ENCODE data around the gene RPL27A. TPM values are rescaled to one million over a fixed set of nuclear protein-coding genes. Genes with fewer than 3 reads are reported as not detected.

The RPL27A gene
- total RNA-seq, 1 experiment from 2014 or later: 1,305 TPM

DNA sequence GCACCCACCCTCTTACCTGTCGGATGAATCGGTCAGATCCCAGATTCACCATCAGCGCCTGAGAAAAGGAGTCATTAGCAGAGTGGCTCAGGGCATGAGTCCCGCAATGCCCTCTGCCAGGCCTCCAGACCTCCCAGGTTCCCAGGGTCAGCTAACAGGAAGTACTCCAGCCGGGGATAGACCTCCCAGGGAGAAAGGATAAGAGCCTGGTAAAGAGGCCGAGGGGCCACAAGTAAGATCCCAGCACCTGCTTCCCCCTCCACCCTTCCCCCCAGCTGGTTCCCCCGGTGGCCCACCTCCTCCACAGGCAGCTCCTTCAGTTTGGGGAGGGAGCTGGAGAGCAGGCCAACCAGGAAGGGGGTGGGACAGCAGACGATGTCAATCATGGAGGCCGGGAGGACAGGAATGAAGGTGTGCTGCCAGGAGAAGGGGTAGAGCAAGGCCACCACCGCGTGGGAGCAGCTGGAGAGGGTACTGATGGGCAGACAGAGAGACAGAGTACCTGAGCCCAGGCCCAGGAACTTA is 16.4 kb downstream of the RPL27A start:
- DNase-seq (ENCODE audit: low read depth): no peak

DNA sequence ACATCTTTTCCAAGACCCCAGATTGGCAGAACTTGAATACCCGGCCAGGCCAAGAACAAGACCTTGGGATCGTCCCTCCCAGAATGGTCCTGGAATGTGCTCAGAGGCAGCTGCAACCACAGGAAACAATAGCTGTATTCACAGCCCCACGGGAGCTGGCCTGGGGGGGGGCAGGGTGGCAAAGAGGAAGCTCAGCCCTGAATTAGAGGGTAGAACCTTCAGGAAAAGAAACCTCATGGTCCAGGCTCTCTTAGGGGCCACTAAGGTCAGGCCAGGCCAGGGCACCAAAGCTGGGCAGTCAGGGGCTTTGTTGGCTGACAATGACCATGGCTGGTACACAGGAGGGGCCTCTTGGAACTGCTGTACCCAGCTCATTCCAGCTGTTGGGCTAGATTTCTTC is 17.3 kb downstream of the RPL27A start:
- DNase-seq (ENCODE audit: low read depth): peak; percentile 88

DNA sequence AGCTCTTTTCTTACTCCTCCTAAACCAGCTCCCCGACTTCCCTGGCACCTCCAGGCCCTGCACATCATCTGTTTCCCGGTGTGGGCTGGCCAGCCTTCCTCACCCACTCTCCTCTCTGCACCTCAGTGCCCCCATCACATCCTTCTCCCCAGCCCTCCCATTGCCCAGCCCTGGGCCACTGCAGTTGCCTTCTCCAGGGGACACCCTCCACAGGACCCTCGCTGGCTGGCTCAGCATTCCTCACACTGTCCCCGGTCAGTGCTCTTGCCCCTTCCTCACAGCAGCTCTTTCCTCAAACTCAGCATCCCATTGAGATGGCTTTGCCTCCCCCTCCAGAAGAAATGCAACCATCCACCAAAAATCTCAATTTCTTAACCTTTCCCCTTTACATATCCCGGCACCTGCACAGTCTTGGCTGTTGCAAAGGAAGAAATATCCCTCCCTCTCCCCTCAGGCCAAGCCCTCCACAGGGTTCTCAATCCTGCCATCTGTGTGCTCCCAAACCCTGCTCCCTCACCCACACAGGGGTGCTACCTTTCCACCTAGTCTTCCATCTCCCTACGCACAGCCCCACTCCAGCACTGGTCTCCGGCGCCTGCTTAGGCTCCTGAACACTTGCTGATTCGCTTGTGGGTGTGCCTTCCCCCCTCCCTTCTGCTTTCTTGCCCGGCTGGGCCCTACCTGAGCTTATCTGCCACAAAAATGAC is 19.5 kb downstream of the RPL27A start:
- no peak for DNase-seq (ENCODE audit: low read depth)

DNA sequence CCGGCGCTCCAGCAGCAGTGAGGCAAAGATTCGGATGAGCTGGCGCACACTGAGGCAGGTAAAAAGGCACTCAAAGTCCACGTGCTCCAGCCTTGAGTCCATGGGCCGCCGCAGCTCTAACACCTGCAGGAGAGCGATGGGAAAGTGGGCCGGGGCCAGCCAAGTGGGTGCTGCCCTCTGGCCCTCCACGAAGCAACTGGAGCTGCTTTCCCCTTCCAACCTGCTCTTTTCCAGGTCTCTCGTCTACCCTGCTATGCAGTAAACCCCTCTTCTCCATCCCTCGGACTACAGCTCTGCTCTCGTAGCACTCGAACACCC is 20.0 kb downstream of the RPL27A start:
- no peak for DNase-seq (ENCODE audit: low read depth)

DNA sequence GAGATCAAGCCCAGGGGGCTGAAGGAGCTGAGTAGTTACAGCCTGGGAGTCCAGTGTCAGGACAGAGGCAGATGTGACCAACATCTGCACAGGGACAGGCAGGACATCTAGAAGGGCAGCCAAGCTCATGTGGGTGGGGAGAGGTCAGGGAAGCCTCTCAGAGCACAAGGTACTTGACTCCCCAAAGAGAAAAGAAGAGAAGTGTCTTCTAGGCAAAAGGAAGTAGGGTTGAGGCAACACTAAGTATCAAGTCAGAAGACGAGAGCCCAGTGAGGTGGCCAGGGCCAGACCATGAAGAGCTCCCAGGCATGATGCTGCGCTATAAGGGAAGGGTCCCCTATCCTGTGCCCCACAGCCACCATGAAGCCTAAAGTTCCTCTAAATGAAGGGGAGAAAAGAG is 21.5 kb downstream of the RPL27A start:
- no peak for DNase-seq (ENCODE audit: low read depth)

DNA sequence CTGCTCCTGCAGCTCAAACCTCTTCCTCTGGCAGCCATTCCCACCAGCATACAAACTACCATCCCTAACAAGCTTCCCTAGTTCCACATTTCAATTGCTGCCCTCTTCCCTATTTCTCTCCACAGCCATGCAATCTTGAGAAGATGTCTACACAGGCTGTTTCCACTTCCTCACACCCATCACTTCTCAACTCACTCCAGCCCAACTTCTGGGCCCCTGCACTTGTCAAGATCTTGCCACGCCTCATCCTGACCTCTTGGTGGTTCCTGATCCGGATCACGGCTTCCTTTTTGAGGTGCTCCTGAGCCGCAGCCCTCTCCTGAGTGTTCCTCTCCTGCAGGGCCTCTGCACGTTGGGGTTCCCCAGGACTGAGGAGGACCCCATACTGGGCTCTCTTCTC is 22.6 kb downstream of the RPL27A start:
- DNase-seq (ENCODE audit: low read depth): no peak

DNA sequence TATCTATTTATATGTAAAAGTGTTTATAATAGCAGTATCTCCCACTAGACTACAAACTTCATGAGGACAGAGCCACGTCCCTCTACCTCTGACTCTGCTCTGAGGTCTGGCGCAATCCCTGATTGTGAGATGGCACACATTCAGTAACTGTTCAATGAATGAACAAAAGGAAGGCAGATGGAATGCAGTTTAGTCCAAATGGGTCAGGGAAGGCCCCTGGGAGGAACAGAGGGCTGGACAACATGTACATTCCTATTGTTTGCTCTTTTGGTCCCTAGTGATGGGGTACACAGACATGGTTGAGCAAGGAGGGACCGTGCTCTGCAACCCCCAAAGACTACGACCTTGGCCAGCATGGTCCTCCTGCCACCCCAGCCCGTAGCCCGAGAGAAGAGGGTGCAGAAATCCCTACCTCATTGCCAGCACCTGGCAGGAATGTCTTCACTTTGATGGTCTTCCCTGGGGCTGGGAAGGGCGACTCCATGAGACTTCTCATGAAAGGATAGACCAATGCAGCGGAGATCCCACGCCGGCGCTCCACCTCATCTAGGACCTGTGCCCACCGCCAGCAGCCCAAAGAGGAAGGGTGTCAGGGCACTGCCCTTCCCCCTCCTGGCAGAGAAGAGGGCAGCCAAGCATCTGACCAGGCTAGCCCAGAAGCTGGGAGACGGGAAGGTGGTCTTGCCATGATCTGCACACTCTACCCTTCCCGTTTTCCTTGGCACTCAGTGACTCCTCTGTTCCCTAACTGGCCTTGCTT is 24.3 kb downstream of the RPL27A start:
- no peak for DNase-seq (ENCODE audit: low read depth)

DNA sequence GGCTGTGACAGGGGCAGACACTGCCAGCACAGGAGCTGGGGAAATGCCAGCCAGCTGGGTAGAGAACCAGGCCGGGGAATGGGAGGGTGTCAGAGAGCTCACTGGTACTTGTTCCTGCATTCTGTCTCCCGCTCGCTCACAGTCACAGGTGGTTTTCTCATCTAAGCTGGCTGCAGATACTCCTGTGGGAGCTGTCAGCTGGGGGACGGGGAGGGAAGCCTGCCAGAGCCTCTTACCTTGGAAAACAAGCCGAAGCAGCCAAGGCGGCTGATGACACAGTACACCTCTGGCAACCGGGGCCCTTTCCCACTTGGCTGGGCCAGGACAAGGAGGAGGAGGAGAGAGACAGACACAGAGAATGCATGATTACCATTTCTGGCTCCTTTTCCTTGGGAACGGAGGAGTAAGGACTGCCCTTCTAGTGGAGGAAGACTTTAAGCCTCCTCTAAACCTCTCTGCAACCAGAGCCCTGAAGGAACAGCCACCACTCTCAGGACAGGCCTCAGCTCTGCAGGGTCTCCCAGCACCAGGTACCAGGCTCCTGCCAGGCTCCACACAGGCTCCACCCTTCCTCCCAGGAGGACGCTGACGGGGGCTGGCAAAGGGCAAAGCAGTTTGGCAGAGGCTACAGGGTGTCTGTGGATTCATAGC is 25.1 kb downstream of the RPL27A start:
- no peak for DNase-seq (ENCODE audit: low read depth)

DNA sequence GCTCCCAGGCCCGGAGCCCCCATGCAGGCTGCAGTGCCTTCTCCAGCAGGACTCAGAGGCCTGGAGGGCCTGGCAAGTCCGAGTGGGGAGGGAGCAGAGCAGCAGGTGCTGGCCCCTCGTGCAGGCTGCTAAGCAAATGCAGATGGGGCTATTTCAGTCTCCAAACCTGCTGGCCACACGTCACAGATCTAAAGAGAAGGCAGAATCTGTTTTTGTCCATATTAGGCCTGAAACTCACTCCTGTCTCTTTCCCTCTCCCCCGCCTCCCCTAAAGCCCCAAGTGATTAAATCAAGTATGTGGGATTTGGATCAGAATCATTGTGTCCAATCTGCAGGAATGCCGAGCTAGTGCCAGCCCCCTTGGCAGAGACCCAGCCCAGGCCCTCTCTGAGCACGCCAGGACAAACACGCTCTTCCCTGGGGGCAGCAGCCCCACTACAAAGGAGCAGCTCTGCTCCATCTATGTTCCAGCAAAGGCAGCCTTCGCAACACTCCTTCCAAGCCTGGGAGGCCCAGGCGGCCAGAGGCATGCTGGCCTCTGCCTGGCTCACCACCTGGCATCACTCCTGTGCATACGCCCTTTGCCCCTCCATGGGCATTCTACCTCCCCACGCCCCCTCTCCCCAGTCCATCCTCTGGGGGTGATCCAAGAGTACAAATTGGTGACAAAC is 26.5 kb downstream of the RPL27A start:
- no peak for DNase-seq (ENCODE audit: low read depth)

DNA sequence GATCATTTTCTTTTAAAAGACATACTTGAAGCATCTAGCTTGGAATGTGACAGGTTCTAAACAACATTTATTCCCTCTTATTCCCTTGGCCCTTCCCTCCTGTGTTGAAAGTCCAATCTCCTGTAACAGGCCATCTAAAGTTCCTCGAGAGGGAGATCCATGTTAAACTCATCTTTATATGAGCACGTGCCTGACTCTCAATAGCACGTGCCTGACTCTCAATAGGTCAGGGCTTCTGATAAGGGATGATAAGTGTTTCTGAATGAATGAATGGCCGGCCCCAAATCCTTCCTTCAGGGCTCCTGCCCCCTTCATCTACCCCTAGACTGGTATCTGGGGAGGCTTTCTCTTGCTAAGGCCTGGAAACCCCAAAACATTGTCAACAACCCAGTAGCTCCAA is 27.2 kb downstream of the RPL27A start:
- DNase-seq (ENCODE audit: low read depth): no peak

DNA sequence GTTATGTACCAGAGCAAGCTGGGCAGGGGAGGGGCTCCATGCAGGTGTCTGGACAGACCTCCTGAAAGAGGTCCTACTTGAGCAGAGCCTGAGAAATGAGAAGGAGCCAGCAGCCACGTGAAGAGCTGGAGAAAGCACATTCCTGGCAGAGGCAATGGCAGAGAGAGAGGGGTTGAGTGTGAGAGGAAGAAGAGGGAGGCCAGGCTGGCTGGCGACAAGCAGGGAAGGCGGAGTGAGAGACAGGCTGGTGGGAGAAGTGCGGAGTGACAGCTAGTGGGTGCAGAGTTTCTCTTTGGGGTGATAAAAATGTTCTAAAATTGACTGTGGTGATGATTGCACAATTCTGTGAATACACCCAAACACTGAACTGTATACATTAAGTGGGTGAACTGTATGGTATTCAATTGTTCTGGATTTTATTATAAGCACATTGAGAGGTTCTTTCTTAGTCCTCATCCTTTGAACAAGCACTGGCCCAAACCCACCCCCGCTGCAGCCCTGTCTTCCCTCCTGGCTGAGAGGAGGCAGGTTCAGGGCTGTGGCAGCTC is 29.4 kb downstream of the RPL27A start:
- DNase-seq (ENCODE audit: low read depth): no peak

DNA sequence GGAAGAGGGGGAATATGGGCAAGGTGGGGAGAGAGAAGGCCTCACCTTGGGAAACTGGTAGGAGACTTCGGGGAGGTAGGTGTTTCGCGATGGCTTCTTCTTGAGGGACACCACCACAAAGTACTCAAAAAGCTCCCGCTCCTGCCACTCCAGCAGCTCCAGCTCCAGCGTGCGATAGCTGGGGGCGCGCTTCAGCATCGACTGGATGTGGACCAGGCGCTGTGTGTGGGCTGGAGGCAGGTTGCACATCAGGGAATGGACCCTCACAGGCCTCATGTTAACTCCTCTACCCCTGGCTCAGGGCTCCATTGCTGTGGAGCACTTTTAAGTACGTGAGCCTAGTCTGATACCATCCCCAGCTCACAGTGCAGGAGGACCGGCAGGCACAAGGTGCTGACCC is 29.9 kb downstream of the RPL27A start:
- DNase-seq (ENCODE audit: low read depth): no peak

DNA sequence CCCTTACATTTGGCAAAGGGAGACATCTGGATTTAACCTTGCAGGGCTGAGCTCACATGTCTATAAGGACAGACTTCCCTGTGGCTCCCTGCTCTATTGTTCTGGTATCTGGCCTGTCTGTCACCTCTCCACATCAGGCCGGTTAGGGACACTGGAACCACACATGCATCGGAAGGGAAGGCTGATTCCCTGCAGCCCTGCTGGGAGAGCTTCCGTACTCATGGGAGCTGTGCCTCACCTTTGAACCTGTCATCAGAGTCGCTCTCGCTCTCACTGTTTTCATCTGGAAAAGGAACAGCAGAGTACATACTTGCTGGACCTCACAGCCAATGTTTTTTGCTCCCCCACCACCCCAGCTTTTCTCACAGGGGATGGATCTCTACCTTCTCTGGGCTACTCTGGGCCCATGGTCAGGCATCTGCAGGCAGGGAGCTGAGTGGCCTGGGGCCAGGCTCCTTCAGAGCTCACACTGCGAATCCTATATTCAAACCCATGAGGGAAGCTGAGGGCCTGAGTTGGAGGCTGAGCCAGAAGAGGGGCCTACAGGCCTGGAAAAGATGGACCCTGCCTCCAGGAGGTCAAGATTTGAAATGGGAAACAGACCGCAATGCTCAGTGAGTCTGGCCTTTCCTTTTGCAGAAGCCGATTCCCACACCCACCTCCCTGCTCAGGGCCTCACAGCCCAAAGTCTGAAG is 31.3 kb downstream of the RPL27A start:
- DNase-seq (ENCODE audit: low read depth): no peak

DNA sequence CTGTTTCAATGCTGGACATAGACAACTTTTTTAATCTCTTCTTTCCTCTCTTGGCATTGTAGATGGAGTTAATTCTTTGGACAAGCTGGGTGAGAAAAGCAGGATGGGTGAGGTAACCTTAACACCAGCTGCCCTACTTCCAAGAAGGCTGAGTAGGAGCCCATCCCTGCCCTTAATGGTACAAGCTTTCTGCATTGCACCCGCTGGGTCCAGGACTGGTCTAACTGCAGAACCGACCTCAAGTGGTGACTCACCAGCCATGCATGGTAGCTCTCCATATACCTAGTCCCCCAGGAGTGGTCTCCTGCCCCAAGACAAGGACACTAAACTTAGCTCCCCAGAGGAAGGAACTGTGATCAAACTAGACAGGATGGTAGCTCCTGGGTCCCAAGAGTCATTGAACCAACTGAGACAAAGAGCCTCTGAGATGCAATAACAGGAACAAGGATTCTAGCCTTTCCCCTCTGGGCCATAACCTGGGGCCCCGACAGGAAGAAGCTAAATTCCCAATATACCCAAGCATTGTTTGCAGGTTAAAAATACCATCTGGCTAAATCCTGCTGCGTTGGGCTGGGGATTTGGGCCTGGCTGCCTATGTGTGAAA is 32.1 kb downstream of the RPL27A start:
- no peak for DNase-seq (ENCODE audit: low read depth)

DNA sequence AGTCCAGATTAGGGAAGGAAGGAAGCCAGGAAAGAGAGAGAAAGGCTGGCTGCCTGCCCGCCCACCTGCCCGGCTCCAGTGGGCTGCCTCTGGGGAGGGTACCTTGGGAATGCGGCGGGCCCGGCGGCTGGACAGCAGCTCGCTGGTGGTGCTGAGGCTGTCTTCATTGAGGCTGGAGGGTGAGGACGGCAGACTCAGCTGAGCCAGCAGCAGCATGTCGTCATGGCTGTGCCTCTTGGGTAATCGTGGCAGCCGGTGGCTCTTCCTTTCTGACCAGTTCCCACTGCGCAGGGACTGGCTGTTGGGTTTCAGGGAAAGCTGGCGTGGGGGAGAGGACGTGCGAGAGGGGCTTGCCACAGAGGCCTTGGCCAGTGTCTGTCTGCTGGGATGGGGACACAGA is 32.9 kb downstream of the RPL27A start:
- DNase-seq (ENCODE audit: low read depth): no peak

DNA sequence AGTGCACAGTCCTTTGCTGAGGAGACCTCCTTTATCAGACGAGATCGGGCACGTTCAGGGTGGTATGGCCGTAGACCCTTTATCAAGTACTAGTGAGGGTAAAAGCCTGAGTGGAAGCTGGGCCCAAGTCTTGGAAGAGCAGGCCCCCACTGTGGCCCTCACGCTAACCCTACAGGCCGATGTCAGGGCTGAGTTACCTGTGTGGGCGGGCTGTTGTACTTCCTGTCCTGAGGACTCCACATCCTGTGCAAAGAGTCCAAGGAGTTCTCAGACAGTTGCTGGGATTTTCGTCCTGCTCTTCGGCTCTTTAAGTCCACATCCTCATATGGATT is 34.9 kb downstream of the RPL27A start:
- DNase-seq (ENCODE audit: low read depth): no peak

DNA sequence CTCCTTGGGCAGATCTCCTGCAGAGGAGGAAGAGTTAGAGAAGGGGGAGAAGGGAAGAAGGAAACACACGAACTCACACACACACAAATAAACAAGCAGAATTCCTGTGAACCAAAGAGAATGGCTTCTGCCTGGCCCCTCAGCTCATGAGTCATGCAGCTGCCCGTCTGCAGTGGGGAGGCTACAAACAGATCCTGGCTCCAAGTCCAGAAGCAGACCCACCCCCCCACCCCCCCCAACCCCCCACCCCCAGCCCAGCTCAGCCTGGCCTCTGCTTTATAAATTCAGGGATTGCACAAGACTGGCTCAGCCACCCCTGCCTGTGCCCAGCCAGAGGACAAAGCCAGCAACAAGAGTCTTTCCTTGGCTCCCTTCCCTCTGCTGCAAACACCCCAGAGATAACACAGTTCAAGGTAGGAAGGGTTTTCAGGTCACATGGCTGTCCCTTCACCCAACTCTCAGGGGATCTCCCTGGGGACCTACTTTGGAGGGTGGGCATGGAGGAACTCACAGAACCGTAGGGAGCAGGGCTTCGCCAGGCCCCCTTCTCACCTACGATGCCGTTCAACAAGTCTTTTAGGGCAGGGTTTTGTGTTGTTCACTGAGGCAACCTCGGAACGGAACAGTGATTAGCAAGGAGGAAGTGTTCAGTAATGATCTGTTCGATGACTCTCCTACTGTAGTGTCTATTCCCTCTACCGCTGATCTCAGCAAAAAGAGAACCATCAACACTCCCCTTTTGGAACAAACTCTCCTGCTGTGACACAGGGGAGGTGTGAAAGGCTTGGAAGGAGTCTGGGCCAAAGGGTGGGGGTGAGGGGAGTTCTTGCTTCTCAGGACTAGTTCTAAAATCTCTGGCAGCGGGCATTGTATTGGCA is 35.5 kb downstream of the RPL27A start:
- peak; percentile 90 for DNase-seq (ENCODE audit: low read depth)

DNA sequence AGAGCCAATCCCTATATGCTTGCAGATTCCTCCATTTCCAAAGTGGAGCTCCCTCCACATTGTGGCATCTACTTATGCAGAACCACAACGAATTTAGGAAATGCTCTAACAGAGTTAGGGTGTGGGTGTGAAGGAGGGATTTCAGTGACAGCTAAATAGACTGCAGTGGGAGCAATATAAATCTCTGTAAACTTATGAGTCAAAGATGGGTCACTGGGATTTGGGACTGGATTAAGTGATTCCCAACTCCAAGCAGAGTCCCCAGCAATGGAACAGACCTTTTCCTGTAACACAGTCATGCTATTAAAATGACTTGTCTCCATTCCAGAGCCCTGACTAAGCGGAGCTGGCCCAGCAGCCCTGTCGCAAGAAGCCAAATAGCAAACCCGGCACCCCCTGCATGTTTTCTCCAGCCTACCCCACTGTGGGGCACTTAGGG is 36.6 kb downstream of the RPL27A start:
- DNase-seq (ENCODE audit: low read depth): peak; percentile 98

DNA sequence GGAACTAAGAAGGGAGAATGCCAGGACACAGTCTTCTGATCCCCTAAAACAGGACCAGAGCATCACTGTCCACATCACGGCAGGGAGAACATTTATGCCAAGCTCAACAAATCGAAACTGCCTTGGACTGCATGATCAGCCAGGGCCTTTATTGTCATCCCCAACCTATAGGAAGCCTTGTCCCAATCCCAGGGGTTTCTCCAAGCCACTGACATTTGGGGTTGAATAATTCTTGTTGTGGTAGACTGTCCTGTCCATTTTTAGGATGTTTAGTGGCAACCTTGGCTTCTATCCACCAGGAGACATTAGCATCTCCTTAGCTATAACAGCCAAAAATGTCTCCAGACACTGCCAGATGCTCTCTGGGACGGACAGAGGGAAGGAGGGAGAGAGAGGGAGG is 37.1 kb downstream of the RPL27A start:
- no peak for DNase-seq (ENCODE audit: low read depth)

DNA sequence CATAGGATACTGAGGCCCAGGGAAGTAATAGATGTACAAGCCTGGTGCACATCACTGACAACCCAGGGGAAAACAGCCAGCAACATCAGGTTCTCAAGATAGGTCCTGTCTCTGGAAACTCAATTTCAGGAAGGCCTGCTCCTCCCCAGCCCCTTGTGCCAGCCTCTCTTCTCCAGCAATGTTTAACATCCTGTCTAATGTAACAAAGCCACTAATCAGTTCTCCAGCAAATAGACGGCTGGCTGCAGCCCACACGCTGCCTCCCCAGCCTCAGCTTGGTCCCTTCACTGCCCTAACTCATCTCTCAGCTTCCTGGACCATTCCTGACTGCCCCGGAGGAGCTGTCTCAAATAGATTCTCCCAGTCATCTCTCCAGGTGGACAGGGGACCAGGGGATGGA is 37.8 kb downstream of the RPL27A start:
- peak; percentile 37 for DNase-seq (ENCODE audit: low read depth)

All from HT1080 (cell line).